Fibroblast of lung (primary cell): ENCODE data around the gene CYP4F22. TPM values are rescaled to one million over a fixed set of nuclear protein-coding genes. Genes with fewer than 3 reads are reported as not detected.
"Not testable (repeated sequence)": the region's sequence is repeated elsewhere in the genome, so short reads cannot be mapped to it uniquely, and the experiment has no call there.

Source experiments
- DNase-seq, 2 donors: peaks; one replicate each; pipeline versions ENCODE4 v3.0.0 to v3.0.0-alpha.2; 2010; ENCODE audit warnings: low read depth in 2 of 2
- H2AFZ ChIP-seq: 2 replicates; pipeline ENCODE4 v1.5.1; 2012; ENCODE audit warnings: low read length, control low read depth, inconsistent platforms
- H3K27ac ChIP-seq: 2 replicates; pipeline ENCODE4 v1.5.1; 2011; ENCODE audit warnings: low read length, control low read depth; ENCODE audit not compliant: insufficient read depth
- H3K27me3 ChIP-seq: 2 replicates; pipeline ENCODE4 v1.5.1; 2011; ENCODE audit warnings: mild to moderate bottlenecking, low read length; ENCODE audit not compliant: control insufficient read depth, insufficient read depth
- H3K36me3 ChIP-seq: 2 replicates; pipeline ENCODE4 v1.5.1; 2011; ENCODE audit warnings: low read length; ENCODE audit not compliant: control insufficient read depth, insufficient read depth
- H3K4me1 ChIP-seq: 2 replicates; pipeline ENCODE4 v1.5.1; 2011; ENCODE audit warnings: low read length; ENCODE audit not compliant: control insufficient read depth, insufficient read depth; ENCODE audit errors: extremely low read depth
- H3K4me2 ChIP-seq: 2 replicates; pipeline ENCODE4 v1.5.1; 2011; ENCODE audit warnings: low read length, control low read depth; ENCODE audit not compliant: insufficient read depth; ENCODE audit errors: extremely low read depth
- H3K4me3 ChIP-seq, 4 experiments: fragments of 200-600 bp in 1 of 4; sonication (generic) in 1 of 4; replicated peaks in 1 of 4; 2 replicates each; pipeline ENCODE4 v1.5.1; 2011 to 2016; ENCODE audit warnings: low read length in 4 of 4, low read depth in 3 of 4, mild to moderate bottlenecking in 3 of 4, control low read depth in 2 of 4, inconsistent platforms in 1 of 4, mixed read lengths in 1 of 4; ENCODE audit not compliant: insufficient read depth in 1 of 4; ENCODE audit errors: control extremely low read depth in 1 of 4
- H3K79me2 ChIP-seq: 2 replicates; pipeline ENCODE4 v1.5.1; 2012; ENCODE audit warnings: mild to moderate bottlenecking, low read length, inconsistent platforms; ENCODE audit not compliant: control insufficient read depth, insufficient read depth
- H3K9ac ChIP-seq: 2 replicates; pipeline ENCODE4 v1.5.1; 2011; ENCODE audit warnings: mild to moderate bottlenecking, low read length, control low read depth; ENCODE audit not compliant: insufficient read depth
- H3K9me3 ChIP-seq: 2 replicates; pipeline ENCODE4 v1.5.1; 2012; ENCODE audit warnings: low read depth, low read length; ENCODE audit not compliant: control insufficient read depth, insufficient read depth
- H4K20me1 ChIP-seq: 2 replicates; pipeline ENCODE4 v1.5.1; 2011; ENCODE audit warnings: low read length; ENCODE audit not compliant: control insufficient read depth, insufficient read depth; ENCODE audit errors: extremely low read depth
- CTCF ChIP-seq, 2 donors: IDR thresholded peaks in 1 of 2; conservative IDR thresholded peaks in 1 of 2; 1 replicate in 1 of 2; 2 replicates in 1 of 2; pipeline ENCODE4 v1.5.1; 2011 to 2012; ENCODE audit warnings: low read length in 2 of 2, control low read depth in 1 of 2, inconsistent platforms in 1 of 2, low read depth in 1 of 2, mild to moderate bottlenecking in 1 of 2
- EZH2 ChIP-seq: IDR thresholded peaks from 2 replicates; pipeline ENCODE4 v1.5.1; 2012; ENCODE audit warnings: low read length, control low read depth, mild to moderate bottlenecking; ENCODE audit errors: missing control alignments
- polyA plus RNA-seq, 2 donors: library from polyadenylated mRNA; depleted of rRNA in 1 of 2; stranded (reverse) in 1 of 2; unstranded in 1 of 2; fragments of >200 nt; gene quantifications; 2 replicates each; pipeline ENCODE4 v1.2.1, GENCODE V29; 2011 to 2012; ENCODE audit warnings: missing spikeins in 1 of 2
- total RNA-seq: library from RNA; depleted of rRNA; stranded (reverse); fragments of >200 nt; gene quantifications from 2 replicates; pipeline ENCODE4 v1.2.1, GENCODE V29; 2014

The CYP4F22 gene
- total and polyA plus RNA-seq, 2 donors (not counting 1 experiment from before 2014, with no cell fraction given): not detected

- not testable (repeated sequence) for H2AFZ ChIP-seq, H3K4me1 ChIP-seq, H3K9ac ChIP-seq, H3K79me2 ChIP-seq, H3K4me3 ChIP-seq, H3K36me3 ChIP-seq, H3K4me2 ChIP-seq, H3K9me3 ChIP-seq, H3K27me3 ChIP-seq, H3K27ac ChIP-seq, DNase-seq, H4K20me1 ChIP-seq
Measured at GRCh38 chr19:15485768-15486167, 22.6 kb upstream of the CYP4F22 start.

DNA sequence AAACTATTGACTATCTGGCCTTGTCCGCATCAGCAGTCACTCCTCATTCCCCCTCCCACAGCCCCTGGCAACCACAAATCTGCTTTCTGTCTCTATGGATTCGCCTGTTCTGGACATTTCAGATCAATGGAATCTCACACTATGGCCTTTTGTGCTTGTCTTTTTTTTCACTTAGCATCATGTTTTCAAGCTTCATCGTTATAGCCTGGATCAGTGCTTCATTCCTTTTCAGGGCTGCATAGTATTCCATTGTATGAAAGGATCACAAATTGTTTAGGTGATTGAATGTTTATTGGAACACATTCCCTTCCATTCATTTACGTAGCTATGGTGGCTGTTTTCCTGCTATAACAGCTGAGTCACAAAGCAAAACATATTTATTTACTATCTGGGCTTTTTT is 21.3 kb upstream of the CYP4F22 start:
- H3K9ac ChIP-seq: no peak overlapping the region
- no peak for TF ChIP-seq EZH2
- TF ChIP-seq CTCF (conservative IDR thresholded peaks at IDR 0.05 in 1 of 2, IDR thresholded peaks at IDR 0.05 in 1 of 2; ENCODE audit: low read depth in 1 of 2, low read length in 2 of 2): no peak
- no peak overlapping the region for H2AFZ ChIP-seq
- no peaks in the 10 kb centered on the region for H4K20me1 ChIP-seq
- no peak overlapping the region for H3K27ac ChIP-seq
- H3K36me3 ChIP-seq: no peaks in the 10 kb centered on the region
- no peaks in the 10 kb centered on the region for H3K79me2 ChIP-seq
- no peaks in the 10 kb centered on the region for H3K9me3 ChIP-seq
- H3K4me3 ChIP-seq: no peak overlapping the region
- H3K4me1 ChIP-seq: no peaks in the 10 kb centered on the region
- H3K27me3 ChIP-seq: no peaks in the 10 kb centered on the region
- no peak for DNase-seq
- H3K4me2 ChIP-seq: no peak overlapping the region

GRCh38 chr19:15488489-15489226 is 19.7 kb upstream of the CYP4F22 start:
- no peak overlapping the region for H3K9ac ChIP-seq
- H3K79me2 ChIP-seq: no peaks in the 10 kb centered on the region
- H3K4me1 ChIP-seq: no peaks in the 10 kb centered on the region
- DNase-seq: no peak
- H3K36me3 ChIP-seq: no peaks in the 10 kb centered on the region
- no peak overlapping the region for H3K4me2 ChIP-seq
- no peak overlapping the region for H3K4me3 ChIP-seq
- H3K27me3 ChIP-seq: no peaks in the 10 kb centered on the region
- no peak overlapping the region for H3K27ac ChIP-seq
- H2AFZ ChIP-seq: no peak overlapping the region
- no peaks in the 10 kb centered on the region for H3K9me3 ChIP-seq
- TF ChIP-seq EZH2 (no peak), CTCF (conservative IDR thresholded peaks at IDR 0.05 in 1 of 2, IDR thresholded peaks at IDR 0.05 in 1 of 2; ENCODE audit: low read depth in 1 of 2, low read length in 2 of 2) (no peak)
- H4K20me1 ChIP-seq: no peaks in the 10 kb centered on the region
